H9 (cell line): ENCODE results near the gene SHC4. TPM values are rescaled to one million over a fixed set of nuclear protein-coding genes. Genes with fewer than 3 reads are reported as not detected.

Source experiments
- DNase-seq: peaks from one replicate; pipeline ENCODE4 v3.0.0-alpha.2; 2017
- H2AFZ ChIP-seq: one replicate; pipeline ENCODE4 v1.6.1; 2013; ENCODE audit warnings: mild to moderate bottlenecking, low read length, control low read depth, moderate library complexity
- H2AK5ac ChIP-seq: 2 replicates; pipeline ENCODE4 v1.6.1; 2013; ENCODE audit warnings: low read length, control low read depth, mixed read lengths; ENCODE audit not compliant: insufficient read length
- H2BK120ac ChIP-seq: one replicate; pipeline ENCODE4 v1.6.1; 2013; ENCODE audit warnings: low read depth, mild to moderate bottlenecking, low read length, control low read depth, inconsistent platforms; ENCODE audit not compliant: poor library complexity, severe bottlenecking
- H2BK12ac ChIP-seq: 2 replicates; pipeline ENCODE4 v1.6.1; 2013; ENCODE audit warnings: low read length, control low read depth, mixed read lengths, low read depth; ENCODE audit not compliant: insufficient read length
- H2BK15ac ChIP-seq: 2 replicates; pipeline ENCODE4 v1.6.1; 2013; ENCODE audit warnings: low read depth, low read length, control low read depth
- H2BK20ac ChIP-seq: one replicate; pipeline ENCODE4 v1.6.1; 2013; ENCODE audit warnings: low read depth, mild to moderate bottlenecking, low read length, control low read depth, inconsistent platforms; ENCODE audit not compliant: poor library complexity, severe bottlenecking
- H2BK5ac ChIP-seq: 2 replicates; pipeline ENCODE4 v1.6.1; 2013; ENCODE audit warnings: low read length, control low read depth, mixed read lengths; ENCODE audit not compliant: insufficient read length
- H3K14ac ChIP-seq: 2 replicates; pipeline ENCODE4 v1.6.1; 2013; ENCODE audit warnings: low read length, control low read depth; ENCODE audit not compliant: insufficient read depth
- H3K18ac ChIP-seq: 2 replicates; pipeline ENCODE4 v1.6.1; 2013; ENCODE audit warnings: low read depth, mild to moderate bottlenecking, mixed read lengths, low read length, control low read depth; ENCODE audit not compliant: insufficient read length
- H3K23ac ChIP-seq: 2 replicates; pipeline ENCODE4 v1.6.1; 2013; ENCODE audit warnings: low read length, control low read depth, mixed read lengths, low read depth; ENCODE audit not compliant: insufficient read length
- H3K23me2 ChIP-seq: 2 replicates; pipeline ENCODE4 v1.6.1; 2013; ENCODE audit warnings: low read depth, mild to moderate bottlenecking, mixed read lengths, low read length, control low read depth; ENCODE audit not compliant: insufficient read length, poor library complexity, severe bottlenecking
- H3K27ac ChIP-seq: 2 replicates; pipeline ENCODE4 v1.5.1; 2013; ENCODE audit warnings: low read length, control low read depth, mixed read lengths, low read depth; ENCODE audit not compliant: insufficient read length
- H3K27me3 ChIP-seq: 2 replicates; pipeline ENCODE4 v1.6.1; 2013; ENCODE audit warnings: low read length, control low read depth, inconsistent platforms; ENCODE audit not compliant: insufficient read depth
- H3K4ac ChIP-seq: 2 replicates; pipeline ENCODE4 v1.6.1; 2013; ENCODE audit warnings: low read depth, mild to moderate bottlenecking, control low read depth, inconsistent platforms, low read length, moderate library complexity
- H3K4me1 ChIP-seq: 2 replicates; pipeline ENCODE4 v1.6.1; 2013; ENCODE audit warnings: low read length, control low read depth, inconsistent platforms; ENCODE audit not compliant: insufficient read depth
- H3K4me2 ChIP-seq: 2 replicates; pipeline ENCODE4 v1.6.1; 2013; ENCODE audit warnings: low read length, control low read depth, mixed read lengths; ENCODE audit not compliant: insufficient read length, insufficient read depth
- H3K56ac ChIP-seq: 2 replicates; pipeline ENCODE4 v1.6.1; 2013; ENCODE audit warnings: low read depth, mild to moderate bottlenecking, mixed read lengths, low read length, control low read depth; ENCODE audit not compliant: insufficient read length
- H3K79me1 ChIP-seq: 2 replicates; pipeline ENCODE4 v1.6.1; 2013; ENCODE audit warnings: low read depth, mild to moderate bottlenecking, moderate library complexity, low read length, control low read depth, inconsistent platforms; ENCODE audit not compliant: insufficient read depth, poor library complexity, severe bottlenecking
- H3K79me2 ChIP-seq: 2 replicates; pipeline ENCODE4 v1.6.1; 2013; ENCODE audit warnings: low read length, control low read depth, inconsistent platforms; ENCODE audit not compliant: insufficient read depth
- H3K9ac ChIP-seq: 2 replicates; pipeline ENCODE4 v1.6.1; 2013; ENCODE audit warnings: low read length, control low read depth, mixed read lengths; ENCODE audit not compliant: insufficient read length; ENCODE audit errors: extremely low read depth
- H3K9me3 ChIP-seq: one replicate; pipeline ENCODE4 v1.6.1; 2013; ENCODE audit warnings: low read depth, low read length, inconsistent platforms; ENCODE audit not compliant: control insufficient read depth
- H3T11ph ChIP-seq: one replicate; pipeline ENCODE4 v1.6.1; 2013; ENCODE audit warnings: mild to moderate bottlenecking, low read length, control low read depth, inconsistent platforms
- H4K20me1 ChIP-seq: one replicate; pipeline ENCODE4 v1.6.1; 2013; ENCODE audit not compliant: control insufficient read depth, insufficient read length, insufficient read depth
- H4K5ac ChIP-seq: 2 replicates; pipeline ENCODE4 v1.6.1; 2013; ENCODE audit warnings: low read depth, mild to moderate bottlenecking, mixed read lengths, low read length, control low read depth; ENCODE audit not compliant: insufficient read length
- H4K8ac ChIP-seq: replicated peaks from 2 replicates; pipeline ENCODE4 v1.6.1; 2013; ENCODE audit warnings: low read length, control low read depth, mixed read lengths, low read depth; ENCODE audit not compliant: insufficient read length
- H4K91ac ChIP-seq: 2 replicates; pipeline ENCODE4 v1.6.1; 2013; ENCODE audit warnings: low read depth, mild to moderate bottlenecking, moderate library complexity, mixed read lengths, low read length, control low read depth; ENCODE audit not compliant: insufficient read length
- H3K27ac Mint-ChIP-seq, 3 experiments: 2 replicates in 2 of 3; 3 replicates in 1 of 3; pipeline ENCODE4 v1.8.0; 2020 to 2021; ENCODE audit warnings: mixed read lengths in 3 of 3, mild to moderate bottlenecking in 1 of 3, moderate library complexity in 1 of 3
- H3K27me3 Mint-ChIP-seq: 2 replicates; pipeline ENCODE4 v1.8.0; 2021; ENCODE audit warnings: low read depth, mild to moderate bottlenecking, moderate library complexity, mixed read lengths
- H3K36me3 Mint-ChIP-seq, 3 experiments: 2 replicates in 2 of 3; 3 replicates in 1 of 3; pipeline ENCODE4 v1.8.0; 2020 to 2021; ENCODE audit warnings: low read depth in 3 of 3, mixed read lengths in 3 of 3; ENCODE audit not compliant: insufficient read depth in 1 of 3
- H3K4me1 Mint-ChIP-seq, 2 experiments: 2 replicates each; pipeline ENCODE4 v1.8.0; 2020; ENCODE audit warnings: mixed read lengths in 2 of 2
- H3K4me3 Mint-ChIP-seq, 2 experiments: 2 replicates in 1 of 2; 3 replicates in 1 of 2; pipeline ENCODE4 v1.8.0; 2020 to 2021; ENCODE audit warnings: mild to moderate bottlenecking in 2 of 2, mixed read lengths in 2 of 2, moderate library complexity in 1 of 2
- H3K9me3 Mint-ChIP-seq, 2 experiments: 2 replicates in 1 of 2; 3 replicates in 1 of 2; pipeline ENCODE4 v1.8.0; 2020; ENCODE audit warnings: mild to moderate bottlenecking in 2 of 2, mixed read lengths in 2 of 2, moderate library complexity in 1 of 2
- CTCF ChIP-seq: fragments of 200-600 bp; sonication (generic); conservative IDR thresholded peaks from 3 replicates; pipeline ENCODE4 v1.8.0; 2021; ENCODE audit warnings: antibody characterized with exemption, mild to moderate bottlenecking
- WGBS: extraction: QIAGEN DNeasy Blood & Tissue Kit; methylation state at CpG from one replicate; pipeline ENCODE4 v1.1.7; 2013; ENCODE audit warnings: missing lambda C conversion rate, low lambda C conversion rate, mixed read lengths; ENCODE audit not compliant: insufficient read length; ENCODE audit errors: extremely low coverage; 5-methylcytosine and 5-hydroxymethylcytosine counted together
- total RNA-seq: library from RNA; stranded (reverse); gene quantifications from 2 replicates; pipeline ENCODE4 v1.2.1, GENCODE V29; 2021

Gene SHC4
- total RNA-seq, 1 experiment from 2014 or later = 0.26 TPM

GRCh38 chr15:48825075-48825474 lies 138.6 kb downstream of the SHC4 start:
- H3K23me2 ChIP-seq = no peaks in the 10 kb centered on the region
- H4K5ac ChIP-seq = no peak overlapping the region
- no peak overlapping the region for H3K23ac ChIP-seq
- H2BK12ac ChIP-seq = no peak overlapping the region
- H3K36me3 Mint-ChIP-seq = no peaks in the 10 kb centered on the region
- H3K4me2 ChIP-seq = no peak overlapping the region
- H3K79me1 ChIP-seq = no peaks in the 10 kb centered on the region
- no peak overlapping the region for H3K4me3 Mint-ChIP-seq
- H2AK5ac ChIP-seq = no peak overlapping the region
- no peaks in the 10 kb centered on the region; the same call in 1 of the 2 replicates for H3K27me3 Mint-ChIP-seq
- H3K79me2 ChIP-seq = no peaks in the 10 kb centered on the region
- H2AFZ ChIP-seq = no peak overlapping the region
- peaks cover 11 to 13% of the 10 kb centered on the region in 2 experiments for H3K4me1 Mint-ChIP-seq
- H4K8ac ChIP-seq = no peak overlapping the region
- no peak overlapping the region for H2BK20ac ChIP-seq
- no peak overlapping the region for H2BK15ac ChIP-seq
- no peak overlapping the region for H3K18ac ChIP-seq
- H3K9me3 ChIP-seq = no peaks in the 10 kb centered on the region
- DNase-seq = no peak
- no peak overlapping the region for H4K91ac ChIP-seq
- no peaks in the 10 kb centered on the region for H3K27me3 ChIP-seq
- no peak for TF ChIP-seq CTCF
- no peaks in the 10 kb centered on the region for H3K9me3 Mint-ChIP-seq
- no peak overlapping the region for H3K14ac ChIP-seq
- H3K9ac ChIP-seq = no peak overlapping the region
- H3K4ac ChIP-seq = no peak overlapping the region
- 0 out of 2 replicates have a peak, but pooled peaks cover 3% of the 10 kb centered on the region for H3K4me1 ChIP-seq
- H3K27ac Mint-ChIP-seq = no peak overlapping the region
- H2BK120ac ChIP-seq = no peak overlapping the region
- H2BK5ac ChIP-seq = no peak overlapping the region
- H3K27ac ChIP-seq = no peak overlapping the region
- no peak overlapping the region for H3T11ph ChIP-seq
- no peak overlapping the region for H3K56ac ChIP-seq
- no CpG with 5 or more reads among the region's 1 CpG for WGBS
- H4K20me1 ChIP-seq = no peaks in the 10 kb centered on the region
